Uterus (tissue), 2 donors: ENCODE data around the gene CDKN2B-AS1.

Source experiments
- POLR2A ChIP-seq, 2 donors: fragments of 450-650 bp; IDR thresholded peaks; one replicate each; pipeline ENCODE4 v1.6.1; 2016; ENCODE audit warnings: antibody characterized with exemption in 2 of 2, mild to moderate bottlenecking in 1 of 2, moderate library complexity in 1 of 2
- TF ChIP-seq, protein P1 (sequence below), 4 experiments: fragments of 200-600 bp in 2 of 4; fragments of 450-650 bp in 2 of 4; sonication (generic) in 2 of 4; IDR thresholded peaks; one replicate each; pipeline ENCODE4 v1.5.1; 2016 to 2019; ENCODE audit warnings: antibody characterized with exemption in 4 of 4, mild to moderate bottlenecking in 2 of 4, moderate library complexity in 1 of 4

DNA sequence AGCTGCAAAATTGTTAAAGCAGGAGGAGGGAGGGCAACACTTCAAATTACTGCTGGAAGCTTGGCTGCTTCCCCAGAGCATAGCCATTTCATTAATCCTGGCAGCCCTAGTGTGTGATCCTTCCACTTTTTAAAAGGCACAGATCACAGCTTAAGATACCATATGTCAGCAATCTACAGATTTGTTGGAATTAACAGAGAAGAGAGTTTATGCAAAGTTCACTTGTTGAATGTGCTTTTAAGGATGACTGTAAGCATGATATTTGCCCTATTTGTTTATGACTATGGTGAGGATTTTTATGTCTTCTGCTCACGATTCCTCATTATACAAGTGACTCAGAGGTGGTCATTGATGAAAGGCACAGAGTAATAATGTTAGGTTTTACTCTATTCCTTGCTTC lies 170.6 kb downstream of the CDKN2B-AS1 start:
- TF ChIP-seq, protein P1, sequence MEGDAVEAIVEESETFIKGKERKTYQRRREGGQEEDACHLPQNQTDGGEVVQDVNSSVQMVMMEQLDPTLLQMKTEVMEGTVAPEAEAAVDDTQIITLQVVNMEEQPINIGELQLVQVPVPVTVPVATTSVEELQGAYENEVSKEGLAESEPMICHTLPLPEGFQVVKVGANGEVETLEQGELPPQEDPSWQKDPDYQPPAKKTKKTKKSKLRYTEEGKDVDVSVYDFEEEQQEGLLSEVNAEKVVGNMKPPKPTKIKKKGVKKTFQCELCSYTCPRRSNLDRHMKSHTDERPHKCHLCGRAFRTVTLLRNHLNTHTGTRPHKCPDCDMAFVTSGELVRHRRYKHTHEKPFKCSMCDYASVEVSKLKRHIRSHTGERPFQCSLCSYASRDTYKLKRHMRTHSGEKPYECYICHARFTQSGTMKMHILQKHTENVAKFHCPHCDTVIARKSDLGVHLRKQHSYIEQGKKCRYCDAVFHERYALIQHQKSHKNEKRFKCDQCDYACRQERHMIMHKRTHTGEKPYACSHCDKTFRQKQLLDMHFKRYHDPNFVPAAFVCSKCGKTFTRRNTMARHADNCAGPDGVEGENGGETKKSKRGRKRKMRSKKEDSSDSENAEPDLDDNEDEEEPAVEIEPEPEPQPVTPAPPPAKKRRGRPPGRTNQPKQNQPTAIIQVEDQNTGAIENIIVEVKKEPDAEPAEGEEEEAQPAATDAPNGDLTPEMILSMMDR (IDR thresholded peaks at IDR 0.05): no peak
- TF ChIP-seq POLR2A (IDR thresholded peaks at IDR 0.05): no peak
